Spleen (tissue), 7 donors: ENCODE measurements around the gene SLC43A1.

ENCODE experiments used
- CTCF ChIP-seq, 11 experiments: fragments of 200-600 bp in 7 of 11; fragments of 450-650 bp in 4 of 11; sonication (generic) in 4 of 11; IDR thresholded peaks in 8 of 11; conservative IDR thresholded peaks in 3 of 11; 1 replicate in 7 of 11; 2 replicates in 4 of 11; pipeline versions ENCODE4 v1.4.0 to v1.8.0; 2016 to 2021; ENCODE audit warnings: antibody characterized with exemption in 11 of 11, inconsistent platforms in 4 of 11, mild to moderate bottlenecking in 1 of 11
- POLR2AphosphoS5 ChIP-seq, 3 donors: sonication (generic); formaldehyde crosslinking; IDR thresholded peaks; one replicate each; pipeline ENCODE4 v1.5.1; 2017; ENCODE audit warnings: antibody characterized with exemption in 3 of 3
- donor health status: DM: no; HTN: no; CAD: no; lungs with moderate emphysema.
- donor health status: DM: no; HTN: no; CAD: no.
- donor health status: DM: no; HTN: no; CAD: no.

- TF ChIP-seq CTCF (IDR thresholded peaks at IDR 0.05 in 8 of 11, conservative IDR thresholded peaks at IDR 0.05 in 3 of 11) (no peak), POLR2AphosphoS5 (IDR thresholded peaks at IDR 0.05) (no peak)
Observed at GRCh38 chr11:57516061-57516443, 550 bp upstream of the SLC43A1 start.
